Hematopoietic multipotent progenitor cell treated with erythropoietin and hydrocortisone succinate and interleukin-3 and kit ligand, for 15 days (in vitro differentiated cells): Measurements from ENCODE around the gene AIFM3.
"Not testable (repeated sequence)": the region's sequence is repeated elsewhere in the genome, so short reads cannot be mapped to it uniquely, and the experiment has no call there.

Experiments used
- DNase-seq: peaks from one replicate; pipeline ENCODE4 v3.0.0-alpha.2; 2015; ENCODE audit warnings: low spot score

Gene AIFM3

GRCh38 chr22:20957683-20958431, 9.2 kb upstream of the AIFM3 start:
- no peak for DNase-seq

- DNase-seq: no peak
These were observed 7.2 kb upstream of the AIFM3 start for GRCh38 chr22:20959578-20960461.

- DNase-seq: no peak
These were observed 6.4 kb upstream of the AIFM3 start for GRCh38 chr22:20960609-20961008.

GRCh38 chr22:20962491-20962945, 4.5 kb upstream of the AIFM3 start:
- DNase-seq: no peak

GRCh38 chr22:20963201-20964052, 3.6 kb upstream of the AIFM3 start:
- DNase-seq: no peak

- DNase-seq: no peak
These were observed 2.8 kb upstream of the AIFM3 start for GRCh38 chr22:20964090-20964798.

GRCh38 chr22:20964799-20965103, 2.3 kb upstream of the AIFM3 start:
- no peak for DNase-seq

- no peak for DNase-seq
These were observed 1.8 kb upstream of the AIFM3 start for GRCh38 chr22:20965104-20965887.

GRCh38 chr22:20965888-20966855, 883 bp upstream of the AIFM3 start:
- no peak for DNase-seq

- DNase-seq: no peak
These were observed 699 bp downstream of the AIFM3 start for GRCh38 chr22:20967697-20968211.

- no peak for DNase-seq
These were observed 1.4 kb downstream of the AIFM3 start for GRCh38 chr22:20968281-20968977.

GRCh38 chr22:20970939-20971657, 4.0 kb downstream of the AIFM3 start:
- no peak for DNase-seq

GRCh38 chr22:20972014-20972694, 5.1 kb downstream of the AIFM3 start:
- not testable (repeated sequence) for DNase-seq

GRCh38 chr22:20972933-20973577, 6.0 kb downstream of the AIFM3 start:
- no peak for DNase-seq

GRCh38 chr22:20973634-20974286, 6.7 kb downstream of the AIFM3 start:
- DNase-seq: no peak

- DNase-seq: no peak
These were observed 7.4 kb downstream of the AIFM3 start for GRCh38 chr22:20974336-20974955.
